Hepatocyte (in vitro differentiated cells): Measurements from ENCODE around the gene P2RY8.
"Not testable (repeated sequence)": the region's sequence is repeated elsewhere in the genome, so short reads cannot be mapped to it uniquely, and the experiment has no call there.

Experiments
- CTCF ChIP-seq: fragments of 200-600 bp; sonication (generic); IDR thresholded peaks from 2 replicates; pipeline ENCODE4 v1.5.1; 2016; ENCODE audit warnings: antibody characterized with exemption, mild to moderate bottlenecking; ENCODE audit not compliant: poor library complexity
- EZH2 ChIP-seq: fragments of 200-600 bp; sonication (generic); IDR thresholded peaks from 2 replicates; pipeline ENCODE4 v1.6.1; 2016; ENCODE audit warnings: antibody characterized with exemption, mild to moderate bottlenecking, borderline replicate concordance
- EZH2phosphoT487 ChIP-seq: fragments of 200-600 bp; sonication (generic); IDR thresholded peaks from one replicate; pipeline ENCODE4 v1.6.1; 2018; ENCODE audit warnings: antibody characterized with exemption, mild to moderate bottlenecking, low read depth, moderate library complexity; ENCODE audit not compliant: unreplicated experiment, severe bottlenecking

DNA sequence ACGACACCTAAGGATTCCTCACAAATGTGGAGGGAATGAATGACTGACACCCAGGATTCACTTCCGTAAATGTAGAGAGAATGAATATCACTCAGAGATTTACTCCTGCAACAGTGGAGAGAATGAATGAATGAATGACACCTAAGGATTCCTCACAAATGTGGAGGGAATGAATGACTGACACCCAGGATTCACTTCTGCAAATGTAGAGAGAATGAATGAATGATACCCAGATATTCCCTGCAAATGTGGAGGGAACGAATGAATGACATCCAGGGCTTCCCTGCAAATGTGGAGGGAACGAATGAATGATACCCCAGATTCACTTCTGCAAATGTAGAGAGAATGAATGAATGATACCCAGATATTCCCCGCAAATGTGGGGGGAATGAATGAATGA is 47.6 kb downstream of the P2RY8 start:
- TF ChIP-seq CTCF, EZH2phosphoT487, EZH2: not testable (repeated sequence)
